BE2C (cell line): Measurements from ENCODE around the gene LAT.

Experiments
- DNase-seq: peaks from one replicate; pipeline ENCODE4 v3.0.0-alpha.2; 2020
- H3K27me3 ChIP-seq: fragments of 250-450 bp; sonication (Bioruptor Pico); 2 replicates; pipeline ENCODE4 v1.5.1; 2020; ENCODE audit warnings: mild to moderate bottlenecking
- H3K36me3 ChIP-seq: fragments of 250-450 bp; sonication (Bioruptor Pico); 2 replicates; pipeline ENCODE4 v1.5.1; 2020; ENCODE audit warnings: mild to moderate bottlenecking
- H3K4me1 ChIP-seq: fragments of 250-450 bp; sonication (Bioruptor Pico); 2 replicates; pipeline ENCODE4 v1.5.1; 2020
- H3K4me3 ChIP-seq: 2 replicates; pipeline ENCODE4 v1.5.1; 2011; ENCODE audit warnings: low read depth, low read length
- H3K9me3 ChIP-seq: fragments of 250-450 bp; sonication (Bioruptor Pico); 2 replicates; pipeline ENCODE4 v1.5.1; 2020
- CTCF ChIP-seq: IDR thresholded peaks from 2 replicates; pipeline ENCODE4 v1.5.1; 2012; ENCODE audit warnings: mild to moderate bottlenecking, low read depth, low read length

The LAT gene

GRCh38 chr16:28943281-28943680, 41.6 kb upstream of the LAT start:
- H3K4me1 ChIP-seq: no peaks in the 10 kb centered on the region
- H3K36me3 ChIP-seq: no peaks in the 10 kb centered on the region
- H3K9me3 ChIP-seq: no peaks in the 10 kb centered on the region
- H3K27me3 ChIP-seq: no peaks in the 10 kb centered on the region
- TF ChIP-seq CTCF: no peak
- no peak for DNase-seq
- H3K4me3 ChIP-seq: no peak overlapping the region

GRCh38 chr16:28946681-28947080, 38.2 kb upstream of the LAT start:
- Histone ChIP-seq H3K4me1 (no peaks in the 10 kb centered on the region), H3K27me3 (no peaks in the 10 kb centered on the region), H3K4me3 (no peak overlapping the region), H3K9me3 (no peaks in the 10 kb centered on the region), H3K36me3 (no peaks in the 10 kb centered on the region)
- no peak for DNase-seq
- TF ChIP-seq CTCF: no peak

- H3K4me3 ChIP-seq: peak within 1 kb of the TSS; percentile 87
- no peaks in the 10 kb centered on the region for H3K9me3 ChIP-seq
- DNase-seq: peak; percentile 99
- peaks cover 15% of the 10 kb centered on the region for H3K36me3 ChIP-seq
- no peaks in the 10 kb centered on the region for H3K27me3 ChIP-seq
- TF ChIP-seq CTCF: no peak
- H3K4me1 ChIP-seq: no peaks in the 10 kb centered on the region
Measured at GRCh38 chr16:28950648-28951409, 34.0 kb upstream of the LAT start, which contains the start of gene NFATC2IP. Gene NFATC2IP (plus strand): TSS chr16:28950937. CDS start chr16:28951012, 75 bp downstream.

GRCh38 chr16:28951410-28951943, 33.4 kb upstream of the LAT start:
- Histone ChIP-seq H3K9me3 (no peaks in the 10 kb centered on the region), H3K4me3 (peak overlapping the region; percentile 87), H3K4me1 (no peaks in the 10 kb centered on the region), H3K36me3 (peaks cover 18% of the 10 kb centered on the region), H3K27me3 (no peaks in the 10 kb centered on the region)
- TF ChIP-seq CTCF: no peak
- peak; percentile 20 for DNase-seq

GRCh38 chr16:28958216-28958615, 26.6 kb upstream of the LAT start:
- TF ChIP-seq CTCF: no peak
- Histone ChIP-seq H3K9me3 (no peaks in the 10 kb centered on the region), H3K36me3 (peaks cover 38% of the 10 kb centered on the region), H3K4me3 (no peak overlapping the region), H3K4me1 (no peaks in the 10 kb centered on the region), H3K27me3 (no peaks in the 10 kb centered on the region)
- DNase-seq: no peak

- H3K4me1 ChIP-seq: no peaks in the 10 kb centered on the region
- H3K9me3 ChIP-seq: no peaks in the 10 kb centered on the region
- H3K4me3 ChIP-seq: no peak overlapping the region
- no peak for DNase-seq
- no peaks in the 10 kb centered on the region for H3K27me3 ChIP-seq
- H3K36me3 ChIP-seq: peaks cover 36% of the 10 kb centered on the region
- no peak for TF ChIP-seq CTCF
Measured at GRCh38 chr16:28958836-28959235, 26.0 kb upstream of the LAT start.
